Mesenchymal stem cell (in vitro differentiated cells and primary cell): ENCODE data around the gene AFG1L.

ENCODE experiments used
- DNase-seq: peaks from one replicate; pipeline ENCODE4 v3.0.0-alpha.2; 2013
- H2AFZ ChIP-seq: one replicate; pipeline ENCODE4 v1.6.1; 2013; ENCODE audit warnings: low read depth, mild to moderate bottlenecking, control low read depth, inconsistent platforms, low read length, moderate library complexity
- H2AK5ac ChIP-seq: 2 replicates; pipeline ENCODE4 v1.6.1; 2013; ENCODE audit warnings: low read length, moderate library complexity, mild to moderate bottlenecking, inconsistent platforms; ENCODE audit not compliant: severe bottlenecking
- H2BK120ac ChIP-seq: one replicate; pipeline ENCODE4 v1.6.1; 2013; ENCODE audit warnings: low read depth, mild to moderate bottlenecking, inconsistent platforms, low read length, moderate library complexity
- H2BK12ac ChIP-seq, 2 experiments: one replicate each; pipeline ENCODE4 v1.6.1; 2013; ENCODE audit warnings: inconsistent platforms in 2 of 2, low read length in 2 of 2, mild to moderate bottlenecking in 2 of 2, moderate library complexity in 2 of 2, control low read depth in 1 of 2
- H2BK15ac ChIP-seq: one replicate; pipeline ENCODE4 v1.6.1; 2013; ENCODE audit warnings: mild to moderate bottlenecking, low read depth, inconsistent platforms; ENCODE audit not compliant: poor library complexity, severe bottlenecking
- H2BK5ac ChIP-seq: 2 replicates; pipeline ENCODE4 v1.6.1; 2013; ENCODE audit warnings: low read depth, mild to moderate bottlenecking, low read length, control low read depth, inconsistent platforms; ENCODE audit not compliant: poor library complexity, severe bottlenecking
- H3K14ac ChIP-seq, 2 experiments: one replicate each; pipeline ENCODE4 v1.6.1; 2013; ENCODE audit warnings: inconsistent platforms in 2 of 2, low read length in 2 of 2, control low read depth in 1 of 2, mild to moderate bottlenecking in 1 of 2, moderate library complexity in 1 of 2
- H3K18ac ChIP-seq, 2 experiments: one replicate each; pipeline ENCODE4 v1.6.1; 2013; ENCODE audit warnings: inconsistent platforms in 2 of 2, low read length in 2 of 2, control low read depth in 1 of 2, low read depth in 1 of 2, mild to moderate bottlenecking in 1 of 2
- H3K23ac ChIP-seq, 2 experiments: one replicate each; pipeline ENCODE4 v1.6.1; 2013; ENCODE audit warnings: inconsistent platforms in 2 of 2, low read length in 2 of 2, mild to moderate bottlenecking in 2 of 2, moderate library complexity in 2 of 2, control low read depth in 1 of 2
- H3K27ac ChIP-seq: 2 replicates; pipeline ENCODE4 v1.5.1; 2013; ENCODE audit warnings: mild to moderate bottlenecking, moderate library complexity, low read length, control low read depth, inconsistent platforms; ENCODE audit not compliant: poor library complexity, severe bottlenecking
- H3K27me3 ChIP-seq, 2 experiments: 2 replicates each; pipeline versions ENCODE4 v1.6.1 to v1.7.0; 2013; ENCODE audit warnings: low read length in 2 of 2, mild to moderate bottlenecking in 2 of 2, moderate library complexity in 2 of 2, control low read depth in 1 of 2, inconsistent platforms in 1 of 2; ENCODE audit not compliant: control insufficient read depth in 1 of 2, insufficient read depth in 1 of 2
- H3K36me3 ChIP-seq, 2 experiments: 2 replicates each; pipeline versions ENCODE4 v1.6.1 to v1.7.0; 2013; ENCODE audit warnings: low read length in 2 of 2, control low read depth in 1 of 2, inconsistent platforms in 1 of 2, low read depth in 1 of 2, mild to moderate bottlenecking in 1 of 2; ENCODE audit not compliant: insufficient read depth in 2 of 2, control insufficient read depth in 1 of 2
- H3K4ac ChIP-seq, 2 experiments: one replicate each; pipeline ENCODE4 v1.6.1; 2013; ENCODE audit warnings: inconsistent platforms in 2 of 2, low read length in 2 of 2, mild to moderate bottlenecking in 2 of 2, moderate library complexity in 2 of 2, control low read depth in 1 of 2, low read depth in 1 of 2
- H3K4me1 ChIP-seq: 2 replicates; pipeline ENCODE4 v1.6.1; 2013; ENCODE audit warnings: low read depth, low read length, control low read depth; ENCODE audit not compliant: control insufficient read depth, insufficient read depth
- H3K4me2 ChIP-seq: 2 replicates; pipeline ENCODE4 v1.6.1; 2013; ENCODE audit warnings: low read length, mild to moderate bottlenecking, inconsistent platforms; ENCODE audit not compliant: poor library complexity, severe bottlenecking
- H3K4me3 ChIP-seq, 2 experiments: 2 replicates each; pipeline versions ENCODE4 v1.5.1 to v1.7.0; 2013; ENCODE audit warnings: low read length in 2 of 2, mild to moderate bottlenecking in 2 of 2, control low read depth in 1 of 2, low read depth in 1 of 2; ENCODE audit not compliant: insufficient read depth in 1 of 2
- H3K79me1 ChIP-seq: replicated peaks from 2 replicates; pipeline ENCODE4 v1.6.1; 2013; ENCODE audit warnings: mild to moderate bottlenecking, control low read depth, low read length, inconsistent platforms; ENCODE audit not compliant: poor library complexity, severe bottlenecking
- H3K9ac ChIP-seq: 2 replicates; pipeline ENCODE4 v1.7.0; 2013; ENCODE audit warnings: mild to moderate bottlenecking, low read length, moderate library complexity
- H3K9me3 ChIP-seq: 2 replicates; pipeline ENCODE4 v1.7.0; 2013; ENCODE audit warnings: mild to moderate bottlenecking, low read length; ENCODE audit not compliant: control insufficient read depth
- H4K8ac ChIP-seq: one replicate; pipeline ENCODE4 v1.6.1; 2013; ENCODE audit warnings: inconsistent platforms, mild to moderate bottlenecking, low read length, moderate library complexity
- H4K91ac ChIP-seq: one replicate; pipeline ENCODE4 v1.6.1; 2013; ENCODE audit warnings: mild to moderate bottlenecking, low read length, inconsistent platforms
- WGBS: methylation state at CpG from one replicate; pipeline ENCODE4 v1.1.7; 2013; ENCODE audit warnings: mixed read lengths; 5-methylcytosine and 5-hydroxymethylcytosine counted together

Gene AFG1L

GRCh38 chr6:108482559-108482958, 187.7 kb downstream of the AFG1L start:
- no peak overlapping the region for H2AK5ac ChIP-seq
- no peak overlapping the region for H2BK5ac ChIP-seq
- H3K14ac ChIP-seq: no peak overlapping the region
- H3K27me3 ChIP-seq: no peaks in the 10 kb centered on the region
- no peak overlapping the region for H3K23ac ChIP-seq
- H4K8ac ChIP-seq: no peak overlapping the region
- H3K9ac ChIP-seq: no peak overlapping the region
- no peak overlapping the region for H2AFZ ChIP-seq
- no peak overlapping the region for H3K27ac ChIP-seq
- WGBS: 100% methylated on average over 1 of the region's 2 CpGs
- DNase-seq: no peak
- H3K4me3 ChIP-seq: no peak overlapping the region
- no peaks in the 10 kb centered on the region for H3K4me1 ChIP-seq
- peaks cover 5% of the 10 kb centered on the region for H3K9me3 ChIP-seq
- no peak overlapping the region for H2BK12ac ChIP-seq
- H3K4me2 ChIP-seq: no peak overlapping the region
- H3K79me1 ChIP-seq: no peaks in the 10 kb centered on the region
- no peak overlapping the region for H2BK120ac ChIP-seq
- H3K36me3 ChIP-seq: no peaks in the 10 kb centered on the region
- no peak overlapping the region for H3K4ac ChIP-seq
- no peak overlapping the region for H3K18ac ChIP-seq
- H2BK15ac ChIP-seq: no peak overlapping the region
- H4K91ac ChIP-seq: no peak overlapping the region

- H3K14ac ChIP-seq: no peak overlapping the region
- H2AFZ ChIP-seq: no peak overlapping the region
- no peak overlapping the region for H2BK120ac ChIP-seq
- no peak overlapping the region for H2BK12ac ChIP-seq
- H3K4me1 ChIP-seq: no peaks in the 10 kb centered on the region
- no peak overlapping the region for H2BK5ac ChIP-seq
- no peak overlapping the region for H3K18ac ChIP-seq
- H3K4ac ChIP-seq: no peak overlapping the region
- no peaks in the 10 kb centered on the region for H3K79me1 ChIP-seq
- no peak overlapping the region for H2AK5ac ChIP-seq
- no peak for DNase-seq
- no peak overlapping the region for H3K9ac ChIP-seq
- peaks cover 5% of the 10 kb centered on the region for H3K9me3 ChIP-seq
- H4K91ac ChIP-seq: no peak overlapping the region
- H3K4me2 ChIP-seq: no peak overlapping the region
- H4K8ac ChIP-seq: no peak overlapping the region
- H3K27me3 ChIP-seq: no peaks in the 10 kb centered on the region
- H3K23ac ChIP-seq: no peak overlapping the region
- H2BK15ac ChIP-seq: no peak overlapping the region
- H3K27ac ChIP-seq: no peak overlapping the region
- H3K36me3 ChIP-seq: no peaks in the 10 kb centered on the region
- 83% methylated on average over 1 of the region's 1 CpG for WGBS
- H3K4me3 ChIP-seq: no peak overlapping the region
Observed at GRCh38 chr6:108484016-108484415, 189.2 kb downstream of the AFG1L start.

GRCh38 chr6:108489699-108490098, 194.8 kb downstream of the AFG1L start:
- Histone ChIP-seq H4K91ac (no peak overlapping the region), H3K18ac (no peak overlapping the region), H3K79me1 (no peaks in the 10 kb centered on the region), H2AFZ (no peak overlapping the region), H3K23ac (no peak overlapping the region), H2BK12ac (no peak overlapping the region), H2BK120ac (no peak overlapping the region), H3K27me3 (no peaks in the 10 kb centered on the region), H3K36me3 (no peaks in the 10 kb centered on the region), H3K9me3 (no peaks in the 10 kb centered on the region), H4K8ac (no peak overlapping the region), H3K9ac (no peak overlapping the region), H3K4ac (no peak overlapping the region), H3K14ac (no peak overlapping the region), H2BK15ac (no peak overlapping the region), H3K4me2 (no peak overlapping the region), H3K27ac (no peak overlapping the region), H3K4me3 (no peak overlapping the region), H2AK5ac (no peak overlapping the region), H2BK5ac (no peak overlapping the region), H3K4me1 (no peaks in the 10 kb centered on the region)
- WGBS: 97% methylated on average over 2 of the region's 5 CpGs
- no peak for DNase-seq

GRCh38 chr6:108492131-108492766, 197.4 kb downstream of the AFG1L start:
- H4K91ac ChIP-seq: no peak overlapping the region
- no peak overlapping the region for H3K23ac ChIP-seq
- H3K4ac ChIP-seq: no peak overlapping the region
- H3K4me1 ChIP-seq: no peaks in the 10 kb centered on the region
- H2BK15ac ChIP-seq: no peak overlapping the region
- H2BK5ac ChIP-seq: no peak overlapping the region
- no peaks in the 10 kb centered on the region for H3K36me3 ChIP-seq
- H3K4me2 ChIP-seq: no peak overlapping the region
- H3K27me3 ChIP-seq: no peaks in the 10 kb centered on the region
- no peak overlapping the region for H2BK120ac ChIP-seq
- no peak overlapping the region for H3K14ac ChIP-seq
- no peak overlapping the region for H3K27ac ChIP-seq
- no peak overlapping the region for H2AFZ ChIP-seq
- H4K8ac ChIP-seq: no peak overlapping the region
- no peak overlapping the region for H2BK12ac ChIP-seq
- no peak overlapping the region for H3K18ac ChIP-seq
- no peak overlapping the region for H3K9ac ChIP-seq
- no peak overlapping the region for H2AK5ac ChIP-seq
- H3K79me1 ChIP-seq: no peaks in the 10 kb centered on the region
- no peak overlapping the region for H3K4me3 ChIP-seq
- H3K9me3 ChIP-seq: no peaks in the 10 kb centered on the region
- peak; percentile 57 for DNase-seq
